Panc1 (cell line): ENCODE measurements around the gene PXN. TPM values are rescaled to one million over a fixed set of nuclear protein-coding genes. Genes with fewer than 3 reads are reported as not detected.

Source experiments
- ATAC-seq: fragments of 200-7000 bp; cut with Tn5 transposase; 2 replicates; pipeline ENCODE4 v1.9.1; 2020; ENCODE audit warnings: mild to moderate bottlenecking, moderate library complexity
- BruUV-seq: library from RNA; stranded (reverse); fragments of 400-500 nt; replicated peaks from 2 replicates; lab custom pipeline; 2021; lab: Mats Ljungman, UMichigan
- CTCF ChIA-PET: fragments of 300-600 bp; sonication (Branson Sonifier 250); formaldehyde crosslinking; loops from one replicate; lab custom pipeline; 2022; ENCODE audit warnings: antibody characterized with exemption; lab: Charles Lee
- POLR2A ChIA-PET: fragments of 300-600 bp; sonication (Branson Sonifier 250); formaldehyde crosslinking; loops from one replicate; lab custom pipeline; 2022; ENCODE audit warnings: antibody characterized with exemption; lab: Charles Lee
- DNase-seq: peaks from one replicate; pipeline ENCODE4 v3.0.0-alpha.2; 2010; ENCODE audit warnings: low read depth, low spot score
- H3K27ac ChIP-seq: 2 replicates; pipeline ENCODE4 v1.5.1; 2011; ENCODE audit warnings: mild to moderate bottlenecking, low read length, inconsistent platforms
- H3K27me3 ChIP-seq: fragments of 200-500 bp; sonication (Bioruptor generic); 2 replicates; pipeline ENCODE4 v1.6.0; 2014; ENCODE audit warnings: low read length, inconsistent platforms; ENCODE audit not compliant: control insufficient read depth, insufficient read depth
- H3K36me3 ChIP-seq: fragments of 200-500 bp; sonication (Bioruptor generic); 2 replicates; pipeline ENCODE4 v1.5.1; 2014; ENCODE audit warnings: inconsistent platforms, mild to moderate bottlenecking, low read length, moderate library complexity; ENCODE audit not compliant: control insufficient read depth, insufficient read depth
- H3K4me1 ChIP-seq: 2 replicates; pipeline ENCODE4 v1.5.1; 2011; ENCODE audit warnings: inconsistent platforms, mild to moderate bottlenecking, low read length, moderate library complexity; ENCODE audit not compliant: control insufficient read depth, insufficient read depth
- H3K4me3 ChIP-seq, 2 experiments: 2 replicates each; pipeline ENCODE4 v1.5.1; 2011 to 2012; ENCODE audit warnings: low read depth in 2 of 2, low read length in 2 of 2, mild to moderate bottlenecking in 2 of 2, inconsistent platforms in 1 of 2, moderate library complexity in 1 of 2
- H3K9me3 ChIP-seq: fragments of 200-500 bp; sonication (Bioruptor generic); 2 replicates; pipeline ENCODE4 v1.5.1; 2014; ENCODE audit warnings: low read depth, mild to moderate bottlenecking, inconsistent platforms, low read length, moderate library complexity; ENCODE audit not compliant: control insufficient read depth, insufficient read depth
- CTCF ChIP-seq: fragments of 450-650 bp; IDR thresholded peaks from 2 replicates; pipeline ENCODE4 v1.5.1; 2017; ENCODE audit warnings: mild to moderate bottlenecking
- POLR2AphosphoS5 ChIP-seq: IDR thresholded peaks from 2 replicates; pipeline ENCODE4 v1.6.1; 2012; ENCODE audit warnings: mild to moderate bottlenecking, low read depth, low read length, moderate library complexity
- REST ChIP-seq, 2 experiments: IDR thresholded peaks; 2 replicates each; pipeline ENCODE4 v1.6.1; 2011 to 2012; ENCODE audit warnings: low read depth in 2 of 2, control low read depth in 1 of 2, low read length in 1 of 2, mild to moderate bottlenecking in 1 of 2, moderate library complexity in 1 of 2; ENCODE audit not compliant: insufficient read depth in 1 of 2
- SIN3A ChIP-seq: IDR thresholded peaks from 2 replicates; pipeline ENCODE4 v1.6.1; 2012; ENCODE audit warnings: low read depth, mild to moderate bottlenecking, low read length, moderate library complexity, borderline replicate concordance; ENCODE audit not compliant: insufficient read depth
- TCF7L2 ChIP-seq: IDR thresholded peaks from 2 replicates; pipeline ENCODE4 v1.6.1; 2011; ENCODE audit warnings: mild to moderate bottlenecking, low read depth, low read length, inconsistent platforms
- in situ Hi-C: cut with HindIII; loops from 2 replicates; pipeline ENCODE4 v1.10.0; 2016; ENCODE audit warnings: low sequenced_read_pairs, low pct_unique_long_range_greater_than_20kb
- intact Hi-C: fragments of 100-400 bp; cut with micrococcal nuclease; formaldehyde crosslinking; loops from one replicate; pipeline ENCODE4 v1.10.0; 2022; ENCODE audit not compliant: unreplicated experiment
- total RNA-seq: library from RNA; stranded (reverse); gene quantifications from one replicate; pipeline ENCODE4 v1.2.1, GENCODE V29; 2021; ENCODE audit not compliant: unreplicated experiment

Gene PXN
- total RNA-seq, 1 experiment from 2014 or later = 484 TPM

GRCh38 chr12:120266180-120266870 is 795 bp upstream of the PXN start:
- ChIA-PET CTCF (interaction anchor here (1.2 to 2.2 kb wide), 3 partner anchors 23 to 39 kb away, joined by 3 to 26 read pairs (median 15); no protein-coding TSS in a partner anchor), POLR2A (interaction anchor here (0.5 to 2.8 kb wide), 5 partner anchors 25 to 65 kb away, joined by 3 to 15 read pairs (median 4); partner anchors contain the start of gene RPLP0)
- in situ Hi-C loops (no loop called here), intact Hi-C loops (no loop called here)
- H3K36me3 ChIP-seq = peaks cover 13% of the 10 kb centered on the region
- ATAC-seq (no peak), DNase-seq (no peak)
- BruUV-seq = no TSS peak
- H3K27ac ChIP-seq = peak overlapping the region; percentile 76
- no peaks in the 10 kb centered on the region for H3K27me3 ChIP-seq
- H3K9me3 ChIP-seq = no peaks in the 10 kb centered on the region
- TF ChIP-seq SIN3A (no peak), REST (IDR thresholded peaks at IDR 0.05; ENCODE audit: insufficient read depth in 1 of 2, low read depth in 2 of 2, low read length in 1 of 2) (no peak), TCF7L2 (no peak), POLR2AphosphoS5 (no peak), CTCF (no peak)
- peaks cover 27% of the 10 kb centered on the region for H3K4me1 ChIP-seq
- peak overlapping the region in 1 of 2 experiments; percentile 14; a peak in 1 of 4 replicates for H3K4me3 ChIP-seq

GRCh38 chr12:120264904-120265472 is 542 bp downstream of the PXN start:
- no peak; the same call in 1 of the 2 replicates for ATAC-seq

More at GRCh38 chr12:120264904-120265472, 542 bp downstream of the PXN start:
- Histone ChIP-seq H3K4me3 (peak overlapping the region; percentile 87 to 92), H3K27me3 (no peaks in the 10 kb centered on the region), H3K4me1 (peaks cover 40% of the 10 kb centered on the region), H3K27ac (peak overlapping the region; percentile 100), H3K36me3 (peaks cover 13% of the 10 kb centered on the region), H3K9me3 (no peaks in the 10 kb centered on the region)
- no TSS peak for BruUV-seq
- POLR2A ChIA-PET = interaction anchor here (0.6 to 2.8 kb wide), 7 partner anchors 8 to 64 kb away, joined by 3 to 15 read pairs (median 4); partner anchors contain the start of gene RPLP0
- CTCF ChIA-PET = interaction anchor here (0.5 to 2.2 kb wide), 7 partner anchors 18 to 40 kb away, joined by 3 to 26 read pairs (median 3); no protein-coding TSS in a partner anchor
- in situ Hi-C loops = no loop called here
- DNase-seq = no peak
- intact Hi-C loops = loop anchor here (2.0 kb wide), 1 partner anchor 36 kb away; no protein-coding TSS in a partner anchor
- TF ChIP-seq CTCF = no peak
- TF ChIP-seq POLR2AphosphoS5 = no peak
- no peak for TF ChIP-seq REST (IDR thresholded peaks at IDR 0.05; ENCODE audit: insufficient read depth in 1 of 2, low read depth in 2 of 2, low read length in 1 of 2)
- TF ChIP-seq SIN3A = no peak
- TF ChIP-seq TCF7L2 = no peak
